Lower leg skin (tissue), 3 donors: ENCODE measurements around the gene ZFYVE28.

Experiments used
- CTCF ChIP-seq, 3 donors: fragments of 450-650 bp; IDR thresholded peaks; one replicate each; pipeline ENCODE4 v1.5.1; 2016; ENCODE audit warnings: antibody characterized with exemption in 3 of 3, mild to moderate bottlenecking in 3 of 3, moderate library complexity in 2 of 3
- POLR2A ChIP-seq, 2 donors: fragments of 450-650 bp; IDR thresholded peaks; one replicate each; pipeline ENCODE4 v1.6.1; 2016 to 2017; ENCODE audit warnings: antibody characterized with exemption in 2 of 2, mild to moderate bottlenecking in 1 of 2, moderate library complexity in 1 of 2

GRCh38 chr4:2269618-2270163 lies 148.8 kb downstream of the ZFYVE28 start:
- TF ChIP-seq CTCF (IDR thresholded peaks at IDR 0.05) (no peak), POLR2A (IDR thresholded peaks at IDR 0.05) (no peak)
